Ishikawa (cell line): ENCODE measurements around the gene ZPBP2.

Source experiments
- CEBPB ChIP-seq: IDR thresholded peaks from 2 replicates; pipeline ENCODE4 v1.6.1; 2012
- CREB1 ChIP-seq: IDR thresholded peaks from 2 replicates; pipeline ENCODE4 v1.6.1; 2012; ENCODE audit warnings: low read depth
- EGR1 ChIP-seq: IDR thresholded peaks from 2 replicates; pipeline ENCODE4 v1.6.1; 2012
- EP300 ChIP-seq: IDR thresholded peaks from 2 replicates; pipeline ENCODE4 v1.6.1; 2012; ENCODE audit warnings: borderline replicate concordance
- FOXM1 ChIP-seq: IDR thresholded peaks from 2 replicates; pipeline ENCODE4 v1.6.1; 2012; ENCODE audit warnings: low read depth, borderline replicate concordance
- NFIC ChIP-seq: IDR thresholded peaks from 2 replicates; pipeline ENCODE4 v1.6.1; 2012
- RAD21 ChIP-seq: IDR thresholded peaks from 2 replicates; pipeline ENCODE4 v1.6.1; 2012; ENCODE audit warnings: low read depth
- TAF1 ChIP-seq: IDR thresholded peaks from 2 replicates; pipeline ENCODE4 v1.6.1; 2012; ENCODE audit warnings: low read depth, mild to moderate bottlenecking
- TCF12 ChIP-seq: IDR thresholded peaks from 2 replicates; pipeline ENCODE4 v1.6.1; 2012; ENCODE audit warnings: low read depth
- TEAD4 ChIP-seq: IDR thresholded peaks from 2 replicates; pipeline ENCODE4 v1.6.1; 2012
- YY1 ChIP-seq: IDR thresholded peaks from 2 replicates; pipeline ENCODE4 v1.6.1; 2012; ENCODE audit warnings: low read depth
- ZBTB7A ChIP-seq: IDR thresholded peaks from 2 replicates; pipeline ENCODE4 v1.6.1; 2012; ENCODE audit warnings: low read depth
- TF ChIP-seq, protein P1 (sequence below): IDR thresholded peaks from 2 replicates; pipeline ENCODE4 v1.6.1; 2012
- TF ChIP-seq, protein P2 (sequence below): IDR thresholded peaks from 2 replicates; pipeline ENCODE4 v1.6.1; 2012; ENCODE audit warnings: low read depth, mild to moderate bottlenecking

DNA sequence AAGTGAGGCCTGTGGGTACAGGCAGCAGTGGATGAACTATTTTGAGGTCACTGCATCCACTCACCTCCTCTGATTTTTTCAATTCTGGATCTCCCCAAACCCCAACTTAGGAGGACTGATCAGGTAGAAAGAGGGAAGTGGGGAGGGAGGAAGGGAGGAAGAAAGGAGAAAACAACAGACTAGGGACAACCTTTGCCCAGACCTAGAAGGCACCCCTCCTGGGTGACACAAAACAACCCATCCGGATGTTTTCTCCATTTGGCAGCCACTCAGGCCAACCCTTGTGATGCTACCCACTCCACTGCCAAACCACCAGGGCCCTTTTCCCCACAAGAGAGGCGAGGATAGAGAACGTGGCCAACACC lies 56.7 kb downstream of the ZPBP2 start:
- TF ChIP-seq, protein P1, sequence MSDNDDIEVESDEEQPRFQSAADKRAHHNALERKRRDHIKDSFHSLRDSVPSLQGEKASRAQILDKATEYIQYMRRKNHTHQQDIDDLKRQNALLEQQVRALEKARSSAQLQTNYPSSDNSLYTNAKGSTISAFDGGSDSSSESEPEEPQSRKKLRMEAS, result no peak
- TF ChIP-seq TCF12 (no peak), EP300 (no peak), RAD21 (no peak), FOXM1 (no peak), YY1 (no peak), CEBPB (no peak), TEAD4 (no peak), NFIC (no peak), TAF1 (no peak), EGR1 (no peak), CREB1 (no peak), ZBTB7A (no peak)
- TF ChIP-seq, protein P2, sequence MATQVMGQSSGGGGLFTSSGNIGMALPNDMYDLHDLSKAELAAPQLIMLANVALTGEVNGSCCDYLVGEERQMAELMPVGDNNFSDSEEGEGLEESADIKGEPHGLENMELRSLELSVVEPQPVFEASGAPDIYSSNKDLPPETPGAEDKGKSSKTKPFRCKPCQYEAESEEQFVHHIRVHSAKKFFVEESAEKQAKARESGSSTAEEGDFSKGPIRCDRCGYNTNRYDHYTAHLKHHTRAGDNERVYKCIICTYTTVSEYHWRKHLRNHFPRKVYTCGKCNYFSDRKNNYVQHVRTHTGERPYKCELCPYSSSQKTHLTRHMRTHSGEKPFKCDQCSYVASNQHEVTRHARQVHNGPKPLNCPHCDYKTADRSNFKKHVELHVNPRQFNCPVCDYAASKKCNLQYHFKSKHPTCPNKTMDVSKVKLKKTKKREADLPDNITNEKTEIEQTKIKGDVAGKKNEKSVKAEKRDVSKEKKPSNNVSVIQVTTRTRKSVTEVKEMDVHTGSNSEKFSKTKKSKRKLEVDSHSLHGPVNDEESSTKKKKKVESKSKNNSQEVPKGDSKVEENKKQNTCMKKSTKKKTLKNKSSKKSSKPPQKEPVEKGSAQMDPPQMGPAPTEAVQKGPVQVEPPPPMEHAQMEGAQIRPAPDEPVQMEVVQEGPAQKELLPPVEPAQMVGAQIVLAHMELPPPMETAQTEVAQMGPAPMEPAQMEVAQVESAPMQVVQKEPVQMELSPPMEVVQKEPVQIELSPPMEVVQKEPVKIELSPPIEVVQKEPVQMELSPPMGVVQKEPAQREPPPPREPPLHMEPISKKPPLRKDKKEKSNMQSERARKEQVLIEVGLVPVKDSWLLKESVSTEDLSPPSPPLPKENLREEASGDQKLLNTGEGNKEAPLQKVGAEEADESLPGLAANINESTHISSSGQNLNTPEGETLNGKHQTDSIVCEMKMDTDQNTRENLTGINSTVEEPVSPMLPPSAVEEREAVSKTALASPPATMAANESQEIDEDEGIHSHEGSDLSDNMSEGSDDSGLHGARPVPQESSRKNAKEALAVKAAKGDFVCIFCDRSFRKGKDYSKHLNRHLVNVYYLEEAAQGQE, result no peak
